AG09319 (cell line): ENCODE measurements around the gene NPB.

Experiments used
- DNase-seq: peaks from one replicate; pipeline ENCODE4 v3.0.0-alpha.2; 2010; ENCODE audit warnings: low read depth; ENCODE audit errors: extremely low read depth
- CTCF ChIP-seq: IDR thresholded peaks from 2 replicates; pipeline ENCODE4 v1.5.1; 2011; ENCODE audit warnings: low read depth, mild to moderate bottlenecking, inconsistent platforms, low read length, moderate library complexity

Gene NPB

GRCh38 chr17:81866440-81867169, 35.4 kb upstream of the NPB start:
- no peak for TF ChIP-seq CTCF
- DNase-seq, result no peak

DNA sequence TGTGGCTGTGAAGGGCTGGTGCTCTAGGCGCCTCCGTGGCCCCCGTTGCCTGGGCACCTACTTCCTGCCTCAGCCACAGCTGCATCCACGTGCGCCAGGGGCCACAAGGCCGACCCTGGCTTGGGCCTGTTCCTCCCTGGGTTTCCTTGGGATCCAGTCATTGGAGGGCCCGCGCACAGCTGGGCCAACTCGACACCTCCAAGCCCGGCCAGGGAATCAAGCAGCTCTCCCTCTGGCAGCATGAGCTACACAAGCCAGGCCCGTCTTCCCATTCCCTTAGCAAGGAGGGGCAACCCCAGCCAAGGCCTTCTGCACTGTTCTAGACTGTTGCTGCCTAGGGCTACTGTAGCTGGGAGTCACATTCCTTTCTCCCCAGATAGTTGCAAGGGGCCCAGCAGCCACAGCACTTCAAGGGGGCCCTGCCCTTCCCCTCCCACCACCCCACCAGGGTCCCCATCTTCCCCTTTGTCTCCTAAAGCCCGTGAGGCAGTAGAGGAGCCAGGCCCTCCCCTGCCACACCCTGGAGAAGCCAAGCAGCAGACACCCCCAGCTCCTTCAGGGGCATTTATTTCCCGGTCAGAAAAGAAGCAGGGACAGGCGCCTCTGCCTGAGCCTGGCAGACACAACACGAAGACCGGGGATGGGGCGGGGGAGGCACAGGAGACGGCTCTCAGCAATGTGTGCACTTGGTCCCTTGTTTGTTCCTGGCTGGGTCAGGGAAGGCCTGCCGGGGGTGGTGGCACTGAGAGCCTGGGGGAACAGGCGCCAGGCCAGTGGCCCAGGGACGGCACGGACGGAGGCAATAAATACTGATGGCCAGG, 34.7 kb upstream of the NPB start:
- no peak for DNase-seq
- no peak for TF ChIP-seq CTCF

GRCh38 chr17:81867991-81868673, 33.9 kb upstream of the NPB start:
- no peak for DNase-seq
- no peak for TF ChIP-seq CTCF

DNA sequence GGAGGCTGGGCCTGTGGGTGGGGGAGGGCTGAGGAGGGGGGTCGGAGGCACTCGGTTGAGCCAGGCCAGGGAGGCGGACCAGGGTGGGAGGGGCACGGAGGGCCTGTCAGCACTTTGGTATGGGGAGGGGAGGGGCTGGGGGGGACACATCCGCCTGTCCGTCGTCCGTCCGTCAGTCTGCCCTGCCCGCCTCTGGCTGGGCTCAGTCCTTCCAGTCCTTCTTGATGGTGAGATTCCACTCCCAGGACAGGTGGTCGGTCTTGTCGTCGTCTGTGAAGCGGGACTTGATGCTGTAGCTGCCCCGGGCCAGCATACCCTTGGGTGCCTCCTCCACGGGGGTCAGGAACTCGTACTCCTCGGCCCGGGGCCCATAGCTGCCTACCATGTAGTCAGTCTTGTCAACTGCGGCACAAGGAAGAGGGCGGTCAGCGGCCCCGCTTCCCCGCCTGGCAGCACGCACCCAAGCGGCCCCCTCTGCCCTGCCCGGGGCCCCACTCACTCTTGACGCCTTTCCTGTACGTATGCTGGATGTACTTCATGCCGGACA, 33.3 kb upstream of the NPB start:
- TF ChIP-seq CTCF, result no peak
- peak; percentile 76 for DNase-seq

- peak; percentile 69 for TF ChIP-seq CTCF
- no peak for DNase-seq
Observed at GRCh38 chr17:81869221-81870130, 32.6 kb upstream of the NPB start.

- no peak for DNase-seq
- TF ChIP-seq CTCF, result no peak
Observed at GRCh38 chr17:81870131-81870980, 31.7 kb upstream of the NPB start.
